Epidermal melanocyte (primary cell): ENCODE measurements around the gene DAPK2.

Experiments
- DNase-seq: peaks from one replicate; pipeline ENCODE4 v3.0.0; 2011; ENCODE audit warnings: low spot score; ENCODE audit not compliant: insufficient read length

DAPK2 gene

GRCh38 chr15:64024172-64025050 lies 21.9 kb downstream of the DAPK2 start:
- no peak for DNase-seq

GRCh38 chr15:64023220-64023619 lies 23.1 kb downstream of the DAPK2 start:
- no peak for DNase-seq

- DNase-seq: no peak
These were observed 23.7 kb downstream of the DAPK2 start for GRCh38 chr15:64022571-64022970.

- no peak for DNase-seq
These were observed 26.5 kb downstream of the DAPK2 start for GRCh38 chr15:64019764-64020163.

- DNase-seq: no peak
These were observed 28.6 kb downstream of the DAPK2 start for GRCh38 chr15:64017591-64018163.

- no peak for DNase-seq
These were observed 29.1 kb downstream of the DAPK2 start for GRCh38 chr15:64017082-64017588.

- DNase-seq: no peak
These were observed 30.0 kb downstream of the DAPK2 start for GRCh38 chr15:64016257-64016656.

GRCh38 chr15:64014995-64015394 lies 31.3 kb downstream of the DAPK2 start:
- no peak for DNase-seq

GRCh38 chr15:64013179-64014062 lies 32.9 kb downstream of the DAPK2 start:
- no peak for DNase-seq

- DNase-seq: no peak
These were observed 34.5 kb downstream of the DAPK2 start for GRCh38 chr15:64011736-64012135.

GRCh38 chr15:64010719-64011118 lies 35.6 kb downstream of the DAPK2 start:
- no peak for DNase-seq

- DNase-seq: no peak
These were observed 36.5 kb downstream of the DAPK2 start for GRCh38 chr15:64009798-64010261.

- no peak for DNase-seq
These were observed 37.0 kb downstream of the DAPK2 start for GRCh38 chr15:64009241-64009640.

- no peak for DNase-seq
These were observed 38.1 kb downstream of the DAPK2 start for GRCh38 chr15:64008177-64008576.

- DNase-seq: no peak
These were observed 39.6 kb downstream of the DAPK2 start for GRCh38 chr15:64006642-64007041.

GRCh38 chr15:64004587-64004986 lies 41.7 kb downstream of the DAPK2 start:
- DNase-seq: no peak

- DNase-seq: no peak
These were observed 42.2 kb downstream of the DAPK2 start for GRCh38 chr15:64004056-64004455.

- DNase-seq: no peak
These were observed 43.1 kb downstream of the DAPK2 start for GRCh38 chr15:64003182-64003581.

- DNase-seq: no peak
These were observed 45.1 kb downstream of the DAPK2 start for GRCh38 chr15:64001148-64001547.

GRCh38 chr15:64000183-64000951 lies 45.9 kb downstream of the DAPK2 start:
- no peak for DNase-seq

GRCh38 chr15:63999177-63999576 lies 47.1 kb downstream of the DAPK2 start:
- no peak for DNase-seq
